GM12878 (cell line): ENCODE measurements around the gene F12. TPM values are rescaled to one million over a fixed set of nuclear protein-coding genes. Genes with fewer than 3 reads are reported as not detected.

Experiments
- DPF2 ChIP-seq: fragments of 450-650 bp; IDR thresholded peaks from 2 replicates; pipeline ENCODE4 v1.6.1; 2017; ENCODE audit warnings: mild to moderate bottlenecking
- GABPA ChIP-seq: IDR thresholded peaks from 2 replicates; pipeline ENCODE4 v1.6.1; 2014; ENCODE audit warnings: antibody characterized with exemption, low read depth, mild to moderate bottlenecking, inconsistent platforms
- HDGF ChIP-seq: fragments of 450-650 bp; IDR thresholded peaks from 2 replicates; pipeline ENCODE4 v1.6.1; 2016; ENCODE audit warnings: antibody characterized with exemption
- JUNB ChIP-seq: IDR thresholded peaks from 2 replicates; pipeline ENCODE4 v1.6.1; 2016; ENCODE audit warnings: antibody characterized with exemption, mild to moderate bottlenecking
- MXI1 ChIP-seq: fragments of 150-350 bp; IDR thresholded peaks from 2 replicates; pipeline ENCODE4 v1.6.1; 2011; ENCODE audit warnings: low read depth, mild to moderate bottlenecking, inconsistent platforms, low read length, improper control_type of control experiment
- RAD21 ChIP-seq: IDR thresholded peaks from 2 replicates; pipeline ENCODE4 v1.6.1; 2011; ENCODE audit warnings: mild to moderate bottlenecking, low read depth, low read length, moderate library complexity; ENCODE audit not compliant: insufficient read depth
- SPI1 ChIP-seq: IDR thresholded peaks from 2 replicates; pipeline ENCODE4 v1.6.1; 2011; ENCODE audit warnings: low read depth, mild to moderate bottlenecking, low read length, moderate library complexity, borderline replicate concordance; ENCODE audit not compliant: insufficient read depth
- SREBF1 ChIP-seq: IDR thresholded peaks from 2 replicates; pipeline ENCODE4 v1.6.1; 2012; ENCODE audit warnings: mild to moderate bottlenecking, low read length
- STAT3 ChIP-seq: IDR thresholded peaks from 2 replicates; pipeline ENCODE4 v1.6.1; 2011; ENCODE audit warnings: low read depth, low read length, improper control_type of control experiment
- TCF12 ChIP-seq: IDR thresholded peaks from 2 replicates; pipeline ENCODE4 v1.6.1; 2011; ENCODE audit warnings: low read depth, mild to moderate bottlenecking, low read length
- ZNF217 ChIP-seq: fragments of 450-650 bp; IDR thresholded peaks from 2 replicates; pipeline ENCODE4 v1.6.1; 2017; ENCODE audit warnings: antibody characterized with exemption, mild to moderate bottlenecking
- polyA plus RNA-seq, 11 experiments: library from polyadenylated mRNA; depleted of rRNA in 4 of 11; unstranded in 6 of 11; stranded (reverse) in 5 of 11; fragments of >200 nt; fragmentation: Nextera tagmentation in 4 of 11; fragmentation: Illumina TruSeq in 1 of 11; extraction: Ambion mirVana in 4 of 11; extraction: Trizol in 1 of 11; gene quantifications; 1 replicate in 1 of 11; 2 replicates in 10 of 11; pipeline versions ENCODE4 v1.2.1 to v1.2.3, GENCODE V29; 2011 to 2016; ENCODE audit warnings: inconsistent platforms in 2 of 11, missing spikeins in 2 of 11, low read depth in 1 of 11
- total RNA-seq, 4 experiments: library from RNA; depleted of rRNA in 3 of 4; stranded (reverse); fragments of >200 nt in 3 of 4; fragmentation: Illumina TruSeq in 1 of 4; extraction: Trizol in 1 of 4; gene quantifications; 2 replicates each; pipeline versions ENCODE4 v1.2.1 to v1.2.3, GENCODE V29; 2013 to 2021
- TF ChIP-seq, protein P1 (sequence below): fragments of 450-650 bp; IDR thresholded peaks from 2 replicates; pipeline ENCODE4 v1.6.1; 2016; ENCODE audit warnings: mild to moderate bottlenecking, moderate library complexity, borderline replicate concordance
- TF ChIP-seq, protein P2 (sequence below): fragments of 450-650 bp; IDR thresholded peaks from 2 replicates; pipeline ENCODE4 v1.6.1; 2016; ENCODE audit warnings: mild to moderate bottlenecking
- TF ChIP-seq, protein P3 (sequence below): IDR thresholded peaks from 2 replicates; pipeline ENCODE4 v1.6.1; 2011; ENCODE audit warnings: borderline replicate concordance, low read depth, mild to moderate bottlenecking, moderate library complexity, low read length; ENCODE audit not compliant: insufficient read depth, poor library complexity, severe bottlenecking
- TF ChIP-seq, protein P4 (sequence below): IDR thresholded peaks from 2 replicates; pipeline ENCODE4 v1.6.1; 2011; ENCODE audit warnings: borderline replicate concordance, low read depth, mild to moderate bottlenecking, moderate library complexity, mixed read lengths, low read length; ENCODE audit not compliant: insufficient read depth; ENCODE audit errors: extremely low read length
- TF ChIP-seq, protein P5 (sequence below): fragments of 450-650 bp; IDR thresholded peaks from 2 replicates; pipeline ENCODE4 v1.6.1; 2017; ENCODE audit warnings: low read depth, mild to moderate bottlenecking, moderate library complexity

The F12 gene
- total and polyA plus RNA-seq, 10 of the 15 experiments (the other 5 are each of a cell fraction or from before 2014, with no cell fraction given): 0.25 to 11.3 (median 5.5) TPM

DNA sequence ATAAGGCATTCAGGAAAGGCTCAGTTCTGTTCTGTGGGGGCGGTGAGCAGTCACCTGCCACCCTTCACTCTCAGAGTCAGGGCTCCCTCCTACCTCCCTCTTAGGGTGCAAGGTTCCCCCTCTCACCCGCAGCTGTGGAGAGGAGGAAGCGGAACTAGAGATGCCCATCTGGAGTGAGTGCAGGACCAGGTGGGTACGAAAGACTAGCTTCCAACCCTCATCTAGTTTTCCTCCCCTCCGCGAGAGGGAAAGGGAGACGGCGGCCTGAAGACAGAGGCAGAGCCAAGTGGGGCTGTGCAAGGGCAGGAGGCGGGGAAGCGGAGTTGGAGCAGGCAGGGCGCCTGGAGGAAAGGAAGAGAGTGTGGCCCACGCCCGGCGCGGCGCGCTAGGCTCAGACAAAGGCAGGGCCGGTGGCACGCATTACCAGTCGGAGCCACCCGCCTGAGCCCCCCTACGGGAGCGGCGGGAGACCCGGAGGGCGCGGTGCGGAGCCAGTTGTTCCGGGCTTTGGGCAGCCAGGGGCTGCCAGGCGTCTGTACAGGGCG lies 44.6 kb upstream of the F12 start (continued):
- TF ChIP-seq SPI1 (peak; percentile 21; the same call in 1 of the 2 replicates), MXI1 (peak; percentile 52; the same call in 1 of the 2 replicates), STAT3 (no peak), HDGF (peak; percentile 97), RAD21 (no peak), JUNB (no peak), TCF12 (peak; percentile 46; the same call in 1 of the 2 replicates), GABPA (no peak), ZNF217 (no peak), SREBF1 (no peak), DPF2 (no peak)
- TF ChIP-seq, protein P1, sequence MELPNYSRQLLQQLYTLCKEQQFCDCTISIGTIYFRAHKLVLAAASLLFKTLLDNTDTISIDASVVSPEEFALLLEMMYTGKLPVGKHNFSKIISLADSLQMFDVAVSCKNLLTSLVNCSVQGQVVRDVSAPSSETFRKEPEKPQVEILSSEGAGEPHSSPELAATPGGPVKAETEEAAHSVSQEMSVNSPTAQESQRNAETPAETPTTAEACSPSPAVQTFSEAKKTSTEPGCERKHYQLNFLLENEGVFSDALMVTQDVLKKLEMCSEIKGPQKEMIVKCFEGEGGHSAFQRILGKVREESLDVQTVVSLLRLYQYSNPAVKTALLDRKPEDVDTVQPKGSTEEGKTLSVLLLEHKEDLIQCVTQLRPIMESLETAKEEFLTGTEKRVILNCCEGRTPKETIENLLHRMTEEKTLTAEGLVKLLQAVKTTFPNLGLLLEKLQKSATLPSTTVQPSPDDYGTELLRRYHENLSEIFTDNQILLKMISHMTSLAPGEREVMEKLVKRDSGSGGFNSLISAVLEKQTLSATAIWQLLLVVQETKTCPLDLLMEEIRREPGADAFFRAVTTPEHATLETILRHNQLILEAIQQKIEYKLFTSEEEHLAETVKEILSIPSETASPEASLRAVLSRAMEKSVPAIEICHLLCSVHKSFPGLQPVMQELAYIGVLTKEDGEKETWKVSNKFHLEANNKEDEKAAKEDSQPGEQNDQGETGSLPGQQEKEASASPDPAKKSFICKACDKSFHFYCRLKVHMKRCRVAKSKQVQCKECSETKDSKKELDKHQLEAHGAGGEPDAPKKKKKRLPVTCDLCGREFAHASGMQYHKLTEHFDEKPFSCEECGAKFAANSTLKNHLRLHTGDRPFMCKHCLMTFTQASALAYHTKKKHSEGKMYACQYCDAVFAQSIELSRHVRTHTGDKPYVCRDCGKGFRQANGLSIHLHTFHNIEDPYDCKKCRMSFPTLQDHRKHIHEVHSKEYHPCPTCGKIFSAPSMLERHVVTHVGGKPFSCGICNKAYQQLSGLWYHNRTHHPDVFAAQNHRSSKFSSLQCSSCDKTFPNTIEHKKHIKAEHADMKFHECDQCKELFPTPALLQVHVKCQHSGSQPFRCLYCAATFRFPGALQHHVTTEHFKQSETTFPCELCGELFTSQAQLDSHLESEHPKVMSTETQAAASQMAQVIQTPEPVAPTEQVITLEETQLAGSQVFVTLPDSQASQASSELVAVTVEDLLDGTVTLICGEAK: no peak
- TF ChIP-seq, protein P2, sequence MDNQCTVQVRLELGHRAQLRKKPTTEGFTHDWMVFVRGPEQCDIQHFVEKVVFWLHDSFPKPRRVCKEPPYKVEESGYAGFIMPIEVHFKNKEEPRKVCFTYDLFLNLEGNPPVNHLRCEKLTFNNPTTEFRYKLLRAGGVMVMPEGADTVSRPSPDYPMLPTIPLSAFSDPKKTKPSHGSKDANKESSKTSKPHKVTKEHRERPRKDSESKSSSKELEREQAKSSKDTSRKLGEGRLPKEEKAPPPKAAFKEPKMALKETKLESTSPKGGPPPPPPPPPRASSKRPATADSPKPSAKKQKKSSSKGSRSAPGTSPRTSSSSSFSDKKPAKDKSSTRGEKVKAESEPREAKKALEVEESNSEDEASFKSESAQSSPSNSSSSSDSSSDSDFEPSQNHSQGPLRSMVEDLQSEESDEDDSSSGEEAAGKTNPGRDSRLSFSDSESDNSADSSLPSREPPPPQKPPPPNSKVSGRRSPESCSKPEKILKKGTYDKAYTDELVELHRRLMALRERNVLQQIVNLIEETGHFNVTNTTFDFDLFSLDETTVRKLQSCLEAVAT: 0 out of 2 replicates have a peak, but pooled peaks have one; percentile 49
- TF ChIP-seq, protein P3, sequence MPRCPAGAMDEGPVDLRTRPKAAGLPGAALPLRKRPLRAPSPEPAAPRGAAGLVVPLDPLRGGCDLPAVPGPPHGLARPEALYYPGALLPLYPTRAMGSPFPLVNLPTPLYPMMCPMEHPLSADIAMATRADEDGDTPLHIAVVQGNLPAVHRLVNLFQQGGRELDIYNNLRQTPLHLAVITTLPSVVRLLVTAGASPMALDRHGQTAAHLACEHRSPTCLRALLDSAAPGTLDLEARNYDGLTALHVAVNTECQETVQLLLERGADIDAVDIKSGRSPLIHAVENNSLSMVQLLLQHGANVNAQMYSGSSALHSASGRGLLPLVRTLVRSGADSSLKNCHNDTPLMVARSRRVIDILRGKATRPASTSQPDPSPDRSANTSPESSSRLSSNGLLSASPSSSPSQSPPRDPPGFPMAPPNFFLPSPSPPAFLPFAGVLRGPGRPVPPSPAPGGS: peak; percentile 7
- TF ChIP-seq, protein P4, sequence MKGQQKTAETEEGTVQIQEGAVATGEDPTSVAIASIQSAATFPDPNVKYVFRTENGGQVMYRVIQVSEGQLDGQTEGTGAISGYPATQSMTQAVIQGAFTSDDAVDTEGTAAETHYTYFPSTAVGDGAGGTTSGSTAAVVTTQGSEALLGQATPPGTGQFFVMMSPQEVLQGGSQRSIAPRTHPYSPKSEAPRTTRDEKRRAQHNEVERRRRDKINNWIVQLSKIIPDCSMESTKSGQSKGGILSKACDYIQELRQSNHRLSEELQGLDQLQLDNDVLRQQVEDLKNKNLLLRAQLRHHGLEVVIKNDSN: no peak
- TF ChIP-seq, protein P5, sequence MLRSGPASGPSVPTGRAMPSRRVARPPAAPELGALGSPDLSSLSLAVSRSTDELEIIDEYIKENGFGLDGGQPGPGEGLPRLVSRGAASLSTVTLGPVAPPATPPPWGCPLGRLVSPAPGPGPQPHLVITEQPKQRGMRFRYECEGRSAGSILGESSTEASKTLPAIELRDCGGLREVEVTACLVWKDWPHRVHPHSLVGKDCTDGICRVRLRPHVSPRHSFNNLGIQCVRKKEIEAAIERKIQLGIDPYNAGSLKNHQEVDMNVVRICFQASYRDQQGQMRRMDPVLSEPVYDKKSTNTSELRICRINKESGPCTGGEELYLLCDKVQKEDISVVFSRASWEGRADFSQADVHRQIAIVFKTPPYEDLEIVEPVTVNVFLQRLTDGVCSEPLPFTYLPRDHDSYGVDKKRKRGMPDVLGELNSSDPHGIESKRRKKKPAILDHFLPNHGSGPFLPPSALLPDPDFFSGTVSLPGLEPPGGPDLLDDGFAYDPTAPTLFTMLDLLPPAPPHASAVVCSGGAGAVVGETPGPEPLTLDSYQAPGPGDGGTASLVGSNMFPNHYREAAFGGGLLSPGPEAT: peak; percentile 51; the same call in 1 of the 2 replicates
